IMR-90 (cell line): ENCODE measurements around the gene CASKIN1.

Source experiments
- POLR2A ChIP-seq: IDR thresholded peaks from 2 replicates; pipeline ENCODE4 v1.6.1; 2012; ENCODE audit warnings: mild to moderate bottlenecking, low read depth, low read length
- RFX5 ChIP-seq: IDR thresholded peaks from 2 replicates; pipeline ENCODE4 v1.8.0; 2012; ENCODE audit warnings: low read depth, mild to moderate bottlenecking, low read length, moderate library complexity
- TF ChIP-seq, protein P1 (sequence below): conservative IDR thresholded peaks from 2 replicates; pipeline ENCODE4 v1.5.1; 2012; ENCODE audit warnings: mild to moderate bottlenecking, low read depth, low read length, improper control_type of control experiment

GRCh38 chr16:2145843-2146242, 50.6 kb downstream of the CASKIN1 start:
- TF ChIP-seq POLR2A, result no peak
- TF ChIP-seq, protein P1, sequence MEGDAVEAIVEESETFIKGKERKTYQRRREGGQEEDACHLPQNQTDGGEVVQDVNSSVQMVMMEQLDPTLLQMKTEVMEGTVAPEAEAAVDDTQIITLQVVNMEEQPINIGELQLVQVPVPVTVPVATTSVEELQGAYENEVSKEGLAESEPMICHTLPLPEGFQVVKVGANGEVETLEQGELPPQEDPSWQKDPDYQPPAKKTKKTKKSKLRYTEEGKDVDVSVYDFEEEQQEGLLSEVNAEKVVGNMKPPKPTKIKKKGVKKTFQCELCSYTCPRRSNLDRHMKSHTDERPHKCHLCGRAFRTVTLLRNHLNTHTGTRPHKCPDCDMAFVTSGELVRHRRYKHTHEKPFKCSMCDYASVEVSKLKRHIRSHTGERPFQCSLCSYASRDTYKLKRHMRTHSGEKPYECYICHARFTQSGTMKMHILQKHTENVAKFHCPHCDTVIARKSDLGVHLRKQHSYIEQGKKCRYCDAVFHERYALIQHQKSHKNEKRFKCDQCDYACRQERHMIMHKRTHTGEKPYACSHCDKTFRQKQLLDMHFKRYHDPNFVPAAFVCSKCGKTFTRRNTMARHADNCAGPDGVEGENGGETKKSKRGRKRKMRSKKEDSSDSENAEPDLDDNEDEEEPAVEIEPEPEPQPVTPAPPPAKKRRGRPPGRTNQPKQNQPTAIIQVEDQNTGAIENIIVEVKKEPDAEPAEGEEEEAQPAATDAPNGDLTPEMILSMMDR, result no peak
- no peak for TF ChIP-seq RFX5
